Left colon (tissue), 2 donors: ENCODE measurements around the gene DNAI7. TPM values are rescaled to one million over a fixed set of nuclear protein-coding genes. Genes with fewer than 3 reads are reported as not detected.

Source experiments
- ATAC-seq: fragments of 200-7000 bp; cut with Tn5 transposase; one replicate; pipeline ENCODE4 v1.9.1; 2020; ENCODE audit warnings: mild to moderate bottlenecking, moderate library complexity
- DNase-seq, 2 donors: peaks; one replicate each; pipeline ENCODE4 v3.0.0-alpha.2; 2020
- intact Hi-C, 2 donors: fragments of 100-400 bp; cut with DNase I in 1 of 2; cut with micrococcal nuclease in 1 of 2; formaldehyde crosslinking; loops; one replicate each; pipeline versions ENCODE4 v1.11.2 to v1.14.0; 2022; cut with DNase I, micrococcal nuclease
- total RNA-seq, 2 donors: library from RNA; stranded (reverse); fragmentation: NEBNext Ultra II Directional; extraction: Animal tissue kit (Norgen Biotek cat#: 25700); gene quantifications; one replicate each; pipeline ENCODE4 v1.2.1, GENCODE V29; 2021
- donor health status: DM: no; HTN: no; CAD: no.
- donor health status: DM: yes; HTN: yes; CAD: no.

The DNAI7 gene
- total RNA-seq, 2 donors from 2014 or later, result 0.43 to 0.45 TPM

GRCh38 chr12:25186788-25187402 lies 8.1 kb downstream of the DNAI7 start:
- intact Hi-C loops, result no loop called here
- ATAC-seq (no peak), DNase-seq (no peak)

- DNase-seq (no peak), ATAC-seq (no peak)
- intact Hi-C loops, result no loop called here
These were observed 8.7 kb downstream of the DNAI7 start for GRCh38 chr12:25186038-25186787.

- ATAC-seq (no peak), DNase-seq (no peak)
- intact Hi-C loops, result no loop called here
These were observed 10.8 kb downstream of the DNAI7 start for GRCh38 chr12:25184132-25184531.

- ATAC-seq, result no peak
- no peak for DNase-seq
- intact Hi-C loops, result no loop called here
These were observed 12.2 kb downstream of the DNAI7 start for GRCh38 chr12:25182765-25183164.

GRCh38 chr12:25162866-25163265 lies 32.1 kb downstream of the DNAI7 start:
- intact Hi-C loops, result no loop called here
- DNase-seq, result no peak
- ATAC-seq, result no peak

- DNase-seq, result no peak
- ATAC-seq, result no peak
- intact Hi-C loops, result no loop called here
These were observed 38.9 kb downstream of the DNAI7 start for GRCh38 chr12:25156061-25156460.

- intact Hi-C loops, result no loop called here
- DNase-seq (no peak), ATAC-seq (no peak)
These were observed 39.9 kb downstream of the DNAI7 start for GRCh38 chr12:25155022-25155576.

GRCh38 chr12:25152055-25152454 lies 42.9 kb downstream of the DNAI7 start:
- DNase-seq (no peak), ATAC-seq (no peak)
- intact Hi-C loops, result no loop called here

- ATAC-seq (no peak), DNase-seq (peak; percentile 23 to 29)
- intact Hi-C loops, result no loop called here
These were observed 43.5 kb downstream of the DNAI7 start for GRCh38 chr12:25151476-25151875.

GRCh38 chr12:25146686-25147085 lies 48.3 kb downstream of the DNAI7 start:
- DNase-seq (no peak), ATAC-seq (no peak)
- intact Hi-C loops, result no loop called here

- ATAC-seq (no peak), DNase-seq (peak in 1 of 2 donors; percentile 12)
- intact Hi-C loops, result no loop called here
These were observed 59.3 kb downstream of the DNAI7 start for GRCh38 chr12:25135531-25136154.

- intact Hi-C loops, result loop anchor here in 1 of 2 donors (2.0 kb wide), 1 partner anchor 140 kb away; no protein-coding TSS in a partner anchor
- no peak for DNase-seq
- ATAC-seq, result no peak
These were observed 63.7 kb downstream of the DNAI7 start for GRCh38 chr12:25131270-25131669.

GRCh38 chr12:25130741-25131188 lies 64.2 kb downstream of the DNAI7 start:
- intact Hi-C loops, result loop anchor here in 1 of 2 donors (2.0 kb wide), 1 partner anchor 140 kb away; no protein-coding TSS in a partner anchor
- DNase-seq (no peak), ATAC-seq (no peak)

GRCh38 chr12:25126746-25127145 lies 68.2 kb downstream of the DNAI7 start:
- ATAC-seq (no peak), DNase-seq (no peak)
- intact Hi-C loops, result no loop called here

GRCh38 chr12:25126101-25126500 lies 68.9 kb downstream of the DNAI7 start:
- intact Hi-C loops, result no loop called here
- DNase-seq (no peak), ATAC-seq (no peak)

- DNase-seq (no peak), ATAC-seq (no peak)
- intact Hi-C loops, result no loop called here
These were observed 70.5 kb downstream of the DNAI7 start for GRCh38 chr12:25124493-25124892.

- DNase-seq (no peak), ATAC-seq (no peak)
- intact Hi-C loops, result no loop called here
These were observed 71.8 kb downstream of the DNAI7 start for GRCh38 chr12:25123126-25123525.

GRCh38 chr12:25121916-25122315 lies 73.0 kb downstream of the DNAI7 start:
- DNase-seq, result no peak
- no peak for ATAC-seq
- intact Hi-C loops, result no loop called here

- DNase-seq, result no peak
- intact Hi-C loops, result no loop called here
- no peak for ATAC-seq
These were observed 73.8 kb downstream of the DNAI7 start for GRCh38 chr12:25121110-25121509.

- DNase-seq, result no peak
- ATAC-seq, result no peak
- intact Hi-C loops, result no loop called here
These were observed 75.9 kb downstream of the DNAI7 start for GRCh38 chr12:25119020-25119419.
